Measurements from ENCODE around the gene C12orf50. TPM values are rescaled to one million over a fixed set of nuclear protein-coding genes. Genes with fewer than 3 reads are reported as not detected.

The C12orf50 gene
- total and polyA plus RNA-seq, 10 of the 15 experiments (the other 5 are each of a cell fraction or from before 2014, with no cell fraction given): 0.03 to 0.06 TPM; not detected in 8

DNA sequence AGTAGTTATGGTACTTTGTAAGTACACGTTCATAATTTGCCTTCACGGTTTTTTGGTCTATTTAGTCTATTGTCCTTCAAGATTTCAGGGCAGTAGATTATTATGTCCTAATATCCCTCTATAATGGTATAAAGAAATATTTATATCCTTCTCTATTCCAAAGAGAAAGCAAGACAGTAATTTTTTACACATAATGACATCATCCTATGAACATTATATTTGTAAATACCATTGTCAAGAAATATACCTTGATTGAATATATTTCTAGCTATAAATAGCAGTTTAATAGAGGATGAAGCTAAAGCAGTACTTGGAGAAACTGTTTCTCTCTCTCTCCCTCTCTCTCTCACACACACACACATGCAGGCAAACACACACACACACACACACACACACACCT, 77.0 kb downstream of the C12orf50 start:
- Histone ChIP-seq H3K79me2 (ENCODE audit: control insufficient read depth, insufficient read depth, low read length) (no peaks in the 10 kb centered on the region), H3K36me3 (ENCODE audit: control insufficient read depth in 2 of 2, insufficient read depth in 2 of 2, low read length in 1 of 2) (no peaks in the 10 kb centered on the region), H2AFZ (ENCODE audit: control insufficient read depth, low read depth, low read length) (no peak overlapping the region), H3K9ac (ENCODE audit: control insufficient read depth, insufficient read depth, low read length) (no peak overlapping the region), H3K27ac (ENCODE audit: control insufficient read depth, insufficient read depth) (no peak overlapping the region), H3K4me1 (ENCODE audit: control insufficient read depth, insufficient read depth, low read length) (no peaks in the 10 kb centered on the region), H3K27me3 (replicated peaks in 1 of 2; ENCODE audit: control insufficient read depth in 2 of 2, insufficient read depth in 2 of 2, low read length in 1 of 2) (no peaks in the 10 kb centered on the region), H3K4me2 (ENCODE audit: control insufficient read depth, insufficient read depth) (no peak overlapping the region), H3K4me3 (no peak overlapping the region), H3K9me3 (replicated peaks; ENCODE audit: control insufficient read depth, insufficient read depth, low read length) (no peaks in the 10 kb centered on the region), H4K20me1 (ENCODE audit: control insufficient read depth, insufficient read depth) (no peaks in the 10 kb centered on the region)
- ChIA-PET RAD21 (ENCODE audit: unreplicated experiment) (interaction anchor here (1.3 to 1.4 kb wide), 2 partner anchors 10 to 41 kb away, joined by 3 to 4 read pairs; no protein-coding TSS in a partner anchor), CTCF (interaction anchor here (0.8 to 1.7 kb wide), 6 partner anchors 8 to 680 kb away, joined by 3 to 6 read pairs (median 4); no protein-coding TSS in a partner anchor), POLR2A (no interaction called here), SMC1A (ENCODE audit: uncharacterized antibody, unreplicated experiment) (no interaction called here)
- ATAC-seq (no peak), FAIRE-seq (no peak), DNase-seq (ENCODE audit: low read depth, low spot score) (no peak)
- in situ Hi-C loops (cut with MboI) (no loop called here), intact Hi-C loops (cut with micrococcal nuclease; ENCODE audit: unreplicated experiment) (no loop called here)
- no TSS peak for BruUV-seq (replicated peaks)
- no peak for TF ChIP-seq SP1 (IDR thresholded peaks at IDR 0.05; ENCODE audit: low read depth, low read length)
- TF ChIP-seq MYB (IDR thresholded peaks at IDR 0.05; ENCODE audit: borderline replicate concordance, low read depth, low read length): no peak
- no peak for TF ChIP-seq RUNX3 (IDR thresholded peaks at IDR 0.05; ENCODE audit: low read length)
- no peak for TF ChIP-seq STAT1 (conservative IDR thresholded peaks at IDR 0.05)
- no peak for TF ChIP-seq POLR2A (IDR thresholded peaks at IDR 0.05; ENCODE audit: low read depth, low read length)
- TF ChIP-seq KAT2A (conservative IDR thresholded peaks at IDR 0.05; ENCODE audit: control insufficient read depth, low read depth, low read length): no peak
- no peak for TF ChIP-seq NR2F1 (conservative IDR thresholded peaks at IDR 0.05)
- TF ChIP-seq RFX5 (IDR thresholded peaks at IDR 0.05; ENCODE audit: low read depth, low read length): no peak
- no peak for TF ChIP-seq FOXK2 (IDR thresholded peaks at IDR 0.05)
- TF ChIP-seq PAX5 (IDR thresholded peaks at IDR 0.05; ENCODE audit: borderline replicate concordance, low read depth, low read length): no peak
- WGBS (ENCODE audit: insufficient coverage, insufficient replicate concordance, low lambda C conversion rate, missing lambda C conversion rate): 2% methylated on average over 2 of the region's 2 CpGs

DNA sequence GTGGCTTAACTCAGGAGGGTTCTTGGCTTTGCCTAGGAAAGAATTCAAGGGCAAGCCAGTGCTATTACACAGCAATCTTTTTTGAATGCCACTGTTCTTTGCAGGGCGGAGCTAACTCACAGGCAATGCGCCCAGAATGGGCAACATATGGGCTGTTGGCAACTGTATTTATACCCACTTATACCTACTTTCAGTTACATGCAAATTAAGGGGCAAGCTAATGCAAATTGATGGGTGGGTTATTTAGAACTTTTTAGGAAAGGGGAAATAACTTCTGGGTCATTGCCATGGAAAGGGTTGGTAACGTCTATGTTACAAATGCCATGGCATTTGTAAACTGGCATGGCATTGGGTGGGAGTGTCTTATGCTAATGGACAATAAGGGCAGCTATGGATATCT, 85.4 kb downstream of the C12orf50 start:
- H3K9me3 ChIP-seq (replicated peaks; ENCODE audit: control insufficient read depth, insufficient read depth, low read length): no peaks in the 10 kb centered on the region
- DNase-seq (ENCODE audit: low read depth, low spot score): no peak
- POLR2A ChIA-PET: no interaction called here
- no peak overlapping the region for H2AFZ ChIP-seq (ENCODE audit: control insufficient read depth, low read depth, low read length)
- H3K4me2 ChIP-seq (ENCODE audit: control insufficient read depth, insufficient read depth): no peak overlapping the region
- no peaks in the 10 kb centered on the region for H3K36me3 ChIP-seq (ENCODE audit: control insufficient read depth in 2 of 2, insufficient read depth in 2 of 2, low read length in 1 of 2)
- H4K20me1 ChIP-seq (ENCODE audit: control insufficient read depth, insufficient read depth): no peaks in the 10 kb centered on the region
- no peak overlapping the region for H3K4me3 ChIP-seq
- CTCF ChIA-PET: interaction anchor here (0.7 to 1.5 kb wide), 2 partner anchors 9 to 10 kb away, joined by 3 read pairs; no protein-coding TSS in a partner anchor
- TF ChIP-seq, protein P1, sequence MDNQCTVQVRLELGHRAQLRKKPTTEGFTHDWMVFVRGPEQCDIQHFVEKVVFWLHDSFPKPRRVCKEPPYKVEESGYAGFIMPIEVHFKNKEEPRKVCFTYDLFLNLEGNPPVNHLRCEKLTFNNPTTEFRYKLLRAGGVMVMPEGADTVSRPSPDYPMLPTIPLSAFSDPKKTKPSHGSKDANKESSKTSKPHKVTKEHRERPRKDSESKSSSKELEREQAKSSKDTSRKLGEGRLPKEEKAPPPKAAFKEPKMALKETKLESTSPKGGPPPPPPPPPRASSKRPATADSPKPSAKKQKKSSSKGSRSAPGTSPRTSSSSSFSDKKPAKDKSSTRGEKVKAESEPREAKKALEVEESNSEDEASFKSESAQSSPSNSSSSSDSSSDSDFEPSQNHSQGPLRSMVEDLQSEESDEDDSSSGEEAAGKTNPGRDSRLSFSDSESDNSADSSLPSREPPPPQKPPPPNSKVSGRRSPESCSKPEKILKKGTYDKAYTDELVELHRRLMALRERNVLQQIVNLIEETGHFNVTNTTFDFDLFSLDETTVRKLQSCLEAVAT (IDR thresholded peaks at IDR 0.05): no peak
- TF ChIP-seq CBFB (IDR thresholded peaks at IDR 0.05; ENCODE audit: low read depth): no peak
- TF ChIP-seq, protein P2, sequence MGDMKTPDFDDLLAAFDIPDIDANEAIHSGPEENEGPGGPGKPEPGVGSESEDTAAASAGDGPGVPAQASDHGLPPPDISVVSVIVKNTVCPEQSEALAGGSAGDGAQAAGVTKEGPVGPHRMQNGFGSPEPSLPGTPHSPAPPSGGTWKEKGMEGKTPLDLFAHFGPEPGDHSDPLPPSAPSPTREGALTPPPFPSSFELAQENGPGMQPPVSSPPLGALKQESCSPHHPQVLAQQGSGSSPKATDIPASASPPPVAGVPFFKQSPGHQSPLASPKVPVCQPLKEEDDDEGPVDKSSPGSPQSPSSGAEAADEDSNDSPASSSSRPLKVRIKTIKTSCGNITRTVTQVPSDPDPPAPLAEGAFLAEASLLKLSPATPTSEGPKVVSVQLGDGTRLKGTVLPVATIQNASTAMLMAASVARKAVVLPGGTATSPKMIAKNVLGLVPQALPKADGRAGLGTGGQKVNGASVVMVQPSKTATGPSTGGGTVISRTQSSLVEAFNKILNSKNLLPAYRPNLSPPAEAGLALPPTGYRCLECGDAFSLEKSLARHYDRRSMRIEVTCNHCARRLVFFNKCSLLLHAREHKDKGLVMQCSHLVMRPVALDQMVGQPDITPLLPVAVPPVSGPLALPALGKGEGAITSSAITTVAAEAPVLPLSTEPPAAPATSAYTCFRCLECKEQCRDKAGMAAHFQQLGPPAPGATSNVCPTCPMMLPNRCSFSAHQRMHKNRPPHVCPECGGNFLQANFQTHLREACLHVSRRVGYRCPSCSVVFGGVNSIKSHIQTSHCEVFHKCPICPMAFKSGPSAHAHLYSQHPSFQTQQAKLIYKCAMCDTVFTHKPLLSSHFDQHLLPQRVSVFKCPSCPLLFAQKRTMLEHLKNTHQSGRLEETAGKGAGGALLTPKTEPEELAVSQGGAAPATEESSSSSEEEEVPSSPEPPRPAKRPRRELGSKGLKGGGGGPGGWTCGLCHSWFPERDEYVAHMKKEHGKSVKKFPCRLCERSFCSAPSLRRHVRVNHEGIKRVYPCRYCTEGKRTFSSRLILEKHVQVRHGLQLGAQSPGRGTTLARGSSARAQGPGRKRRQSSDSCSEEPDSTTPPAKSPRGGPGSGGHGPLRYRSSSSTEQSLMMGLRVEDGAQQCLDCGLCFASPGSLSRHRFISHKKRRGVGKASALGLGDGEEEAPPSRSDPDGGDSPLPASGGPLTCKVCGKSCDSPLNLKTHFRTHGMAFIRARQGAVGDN (IDR thresholded peaks at IDR 0.05): no peak
- no peak for TF ChIP-seq TCF7 (IDR thresholded peaks at IDR 0.05; ENCODE audit: borderline replicate concordance)
- no peak for TF ChIP-seq SUPT20H (IDR thresholded peaks at IDR 0.05; ENCODE audit: borderline replicate concordance, control insufficient read depth, low read depth, low read length)
- TF ChIP-seq IRF4 (IDR thresholded peaks at IDR 0.05; ENCODE audit: low read depth, low read length): no peak
- no peaks in the 10 kb centered on the region for H3K4me1 ChIP-seq (ENCODE audit: control insufficient read depth, insufficient read depth, low read length)
- in situ Hi-C loops (cut with MboI): no loop called here
- intact Hi-C loops (cut with micrococcal nuclease; ENCODE audit: unreplicated experiment): no loop called here
- no peak overlapping the region for H3K9ac ChIP-seq (ENCODE audit: control insufficient read depth, insufficient read depth, low read length)
- 24% methylated on average over 3 of the region's 3 CpGs for WGBS (ENCODE audit: insufficient coverage, insufficient replicate concordance, low lambda C conversion rate, missing lambda C conversion rate)
- H3K27ac ChIP-seq (ENCODE audit: control insufficient read depth, insufficient read depth): no peak overlapping the region
- RAD21 ChIA-PET (ENCODE audit: unreplicated experiment): no interaction called here
- no TSS peak for BruUV-seq (replicated peaks)
- ATAC-seq: no peak
- H3K27me3 ChIP-seq (replicated peaks in 1 of 2; ENCODE audit: control insufficient read depth in 2 of 2, insufficient read depth in 2 of 2, low read length in 1 of 2): no peaks in the 10 kb centered on the region
- H3K79me2 ChIP-seq (ENCODE audit: control insufficient read depth, insufficient read depth, low read length): no peaks in the 10 kb centered on the region
- no peak for FAIRE-seq
- SMC1A ChIA-PET (ENCODE audit: uncharacterized antibody, unreplicated experiment): no interaction called here
